SH-SY5Y (cell line): ENCODE results near the gene ENDOG.

Experiments
- GATA2 ChIP-seq: IDR thresholded peaks from 2 replicates; pipeline ENCODE4 v1.6.1; 2011; ENCODE audit warnings: mild to moderate bottlenecking, low read depth, low read length
- GATA3 ChIP-seq: IDR thresholded peaks from 2 replicates; pipeline ENCODE4 v1.6.1; 2011; ENCODE audit warnings: low read depth, mild to moderate bottlenecking, low read length, moderate library complexity

- TF ChIP-seq GATA2 (no peak), GATA3 (no peak)
Observed at GRCh38 chr9:128821584-128822406, 3.5 kb downstream of the ENDOG start.
